Liver (tissue), 9 donors: Measurements from ENCODE around the gene DSG3. TPM values are rescaled to one million over a fixed set of nuclear protein-coding genes. Genes with fewer than 3 reads are reported as not detected.

Source experiments
- DNase-seq: peaks from one replicate; pipeline ENCODE4 v3.0.0-alpha.2; 2017; ENCODE audit warnings: low spot score
- H3K27ac ChIP-seq, 2 donors: one replicate each; pipeline ENCODE4 v1.7.0; 2013; ENCODE audit warnings: inconsistent platforms in 2 of 2, low read length in 2 of 2, control low read depth in 1 of 2, low read depth in 1 of 2, mild to moderate bottlenecking in 1 of 2
- H3K27me3 ChIP-seq, 4 donors: one replicate each; pipeline versions ENCODE4 v1.6.1 to v1.7.0; 2013; ENCODE audit warnings: low read length in 3 of 4, inconsistent platforms in 1 of 4, mild to moderate bottlenecking in 1 of 4, moderate library complexity in 1 of 4; ENCODE audit not compliant: control insufficient read depth in 4 of 4, insufficient read depth in 4 of 4
- H3K36me3 ChIP-seq, 4 donors: one replicate each; pipeline versions ENCODE4 v1.6.1 to v1.7.0; 2013; ENCODE audit warnings: low read length in 3 of 4, mild to moderate bottlenecking in 3 of 4, low read depth in 1 of 4, moderate library complexity in 1 of 4; ENCODE audit not compliant: control insufficient read depth in 4 of 4, insufficient read depth in 3 of 4
- H3K4me1 ChIP-seq, 4 donors: one replicate each; pipeline versions ENCODE4 v1.6.1 to v1.7.0; 2013; ENCODE audit warnings: low read length in 3 of 4, mild to moderate bottlenecking in 3 of 4, moderate library complexity in 1 of 4; ENCODE audit not compliant: control insufficient read depth in 4 of 4, insufficient read depth in 4 of 4
- H3K4me3 ChIP-seq, 3 donors: one replicate each; pipeline versions ENCODE4 v1.6.1 to v1.7.0; 2013; ENCODE audit warnings: low read length in 3 of 3, control low read depth in 1 of 3, low read depth in 1 of 3, mild to moderate bottlenecking in 1 of 3
- H3K9ac ChIP-seq, 2 donors: one replicate each; pipeline ENCODE4 v1.7.0; 2013; ENCODE audit warnings: low read length in 2 of 2, mild to moderate bottlenecking in 2 of 2, moderate library complexity in 2 of 2, control low read depth in 1 of 2, low read depth in 1 of 2
- H3K9me3 ChIP-seq, 4 donors: one replicate each; pipeline versions ENCODE4 v1.6.1 to v1.7.0; 2013; ENCODE audit warnings: low read length in 3 of 4; ENCODE audit not compliant: control insufficient read depth in 4 of 4
- ATF3 ChIP-seq: IDR thresholded peaks from 2 replicates; pipeline ENCODE4 v1.6.1; 2016; ENCODE audit warnings: antibody characterized with exemption
- CTCF ChIP-seq: fragments of 150-350 bp; IDR thresholded peaks from 2 replicates; pipeline ENCODE4 v1.5.1; 2017; ENCODE audit warnings: improper control_type of control experiment, low read depth, low read length; ENCODE audit not compliant: missing input control
- EGR1 ChIP-seq, 2 donors: IDR thresholded peaks; 2 replicates each; pipeline ENCODE4 v1.6.1; 2016 to 2018; ENCODE audit warnings: antibody characterized with exemption in 2 of 2, low read depth in 2 of 2
- FOXA1 ChIP-seq: IDR thresholded peaks from 2 replicates; pipeline ENCODE4 v1.6.1; 2016; ENCODE audit warnings: antibody characterized with exemption
- FOXA2 ChIP-seq: IDR thresholded peaks from 2 replicates; pipeline ENCODE4 v1.6.1; 2016; ENCODE audit warnings: antibody characterized with exemption
- GABPA ChIP-seq, 2 donors: IDR thresholded peaks in 1 of 2; conservative IDR thresholded peaks in 1 of 2; 2 replicates each; pipeline ENCODE4 v1.6.1; 2016; ENCODE audit warnings: antibody characterized with exemption in 2 of 2, mild to moderate bottlenecking in 1 of 2, moderate library complexity in 1 of 2
- HNF4A ChIP-seq, 2 donors: conservative IDR thresholded peaks; 2 replicates each; pipeline ENCODE4 v1.6.1; 2016; ENCODE audit warnings: antibody characterized with exemption in 2 of 2, mild to moderate bottlenecking in 2 of 2
- HNF4G ChIP-seq: IDR thresholded peaks from 2 replicates; pipeline ENCODE4 v1.6.1; 2016; ENCODE audit warnings: antibody characterized with exemption
- MAX ChIP-seq: IDR thresholded peaks from 2 replicates; pipeline ENCODE4 v1.6.1; 2016; ENCODE audit warnings: antibody characterized with exemption
- NR2F2 ChIP-seq: IDR thresholded peaks from 2 replicates; pipeline ENCODE4 v1.6.1; 2016; ENCODE audit warnings: antibody characterized with exemption
- RAD21 ChIP-seq, 2 donors: IDR thresholded peaks; 2 replicates each; pipeline ENCODE4 v1.6.1; 2016; ENCODE audit warnings: antibody characterized with exemption in 2 of 2, mild to moderate bottlenecking in 2 of 2
- REST ChIP-seq: IDR thresholded peaks from 2 replicates; pipeline ENCODE4 v1.6.1; 2016; ENCODE audit warnings: antibody characterized with exemption, mild to moderate bottlenecking
- RXRA ChIP-seq, 2 donors: IDR thresholded peaks; 2 replicates each; pipeline ENCODE4 v1.6.1; 2017 to 2018; ENCODE audit warnings: antibody characterized with exemption in 2 of 2, mild to moderate bottlenecking in 1 of 2
- SP1 ChIP-seq: IDR thresholded peaks from 2 replicates; pipeline ENCODE4 v1.6.1; 2018; ENCODE audit warnings: antibody characterized with exemption, mild to moderate bottlenecking
- TAF1 ChIP-seq: conservative IDR thresholded peaks from 2 replicates; pipeline ENCODE4 v1.6.1; 2016; ENCODE audit warnings: antibody characterized with exemption, mild to moderate bottlenecking
- YY1 ChIP-seq: IDR thresholded peaks from 2 replicates; pipeline ENCODE4 v1.6.1; 2016; ENCODE audit warnings: antibody characterized with exemption, mild to moderate bottlenecking
- ZBTB33 ChIP-seq: IDR thresholded peaks from 2 replicates; pipeline ENCODE4 v1.6.1; 2016; ENCODE audit warnings: antibody characterized with exemption
- WGBS: extraction: QIAGEN DNeasy Blood & Tissue Kit; methylation state at CpG from one replicate; pipeline ENCODE4 v1.1.7; 2013; 5-methylcytosine and 5-hydroxymethylcytosine counted together
- polyA plus RNA-seq, 2 donors: library from polyadenylated mRNA; stranded (reverse) in 1 of 2; unstranded in 1 of 2; fragments of 200-250 nt in 1 of 2; fragments of >200 nt in 1 of 2; fragmentation: Nextera tagmentation in 1 of 2; extraction: Ambion mirVana in 1 of 2; gene quantifications; one replicate each; pipeline versions ENCODE4 v1.2.1 to v1.2.3, GENCODE V29; 2013 to 2015
- total RNA-seq, 2 donors: library from RNA; depleted of rRNA; stranded (reverse); fragments of >200 nt; gene quantifications; one replicate each; pipeline ENCODE4 v1.2.3, GENCODE V29; 2014
- donor health status: healthy.
- donor health status: healthy.
- donor health status: healthy.
- donor health status: healthy.
- donor health status: healthy.

DSG3 gene
- total and polyA plus RNA-seq, 4 donors = not detected

GRCh38 chr18:31450409-31450808, 2.9 kb downstream of the DSG3 start (continued):
- TF ChIP-seq CTCF (no peak), FOXA1 (no peak), ATF3 (no peak), YY1 (no peak), RAD21 (IDR thresholded peaks at IDR 0.05) (no peak)

GRCh38 chr18:31451625-31452024, 4.1 kb downstream of the DSG3 start:
- WGBS = 88% methylated on average over 1 of the region's 1 CpG
- no peak overlapping the region for H3K9ac ChIP-seq
- DNase-seq = no peak
- no peak overlapping the region for H3K27ac ChIP-seq
- H3K4me3 ChIP-seq = no peak overlapping the region
- no peaks in the 10 kb centered on the region for H3K27me3 ChIP-seq
- H3K36me3 ChIP-seq = no peaks in the 10 kb centered on the region
- no peaks in the 10 kb centered on the region for H3K4me1 ChIP-seq
- no peak for TF ChIP-seq ATF3
- TF ChIP-seq MAX = no peak
- TF ChIP-seq YY1 = no peak
- TF ChIP-seq GABPA (IDR thresholded peaks at IDR 0.05 in 1 of 2, conservative IDR thresholded peaks at IDR 0.05 in 1 of 2) = no peak
- H3K9me3 ChIP-seq = no peaks in the 10 kb centered on the region

GRCh38 chr18:31454066-31454708, 6.6 kb downstream of the DSG3 start:
- no peaks in the 10 kb centered on the region for H3K4me1 ChIP-seq
- no peak overlapping the region for H3K27ac ChIP-seq
- H3K9ac ChIP-seq = no peak overlapping the region
- DNase-seq = no peak
- 95% methylated on average over 3 of the region's 3 CpGs for WGBS
- no peaks in the 10 kb centered on the region for H3K27me3 ChIP-seq
- no peak for TF ChIP-seq RAD21 (IDR thresholded peaks at IDR 0.05)
- no peak for TF ChIP-seq NR2F2
- TF ChIP-seq HNF4A (conservative IDR thresholded peaks at IDR 0.05) = no peak
- no peak for TF ChIP-seq HNF4G
- TF ChIP-seq CTCF = no peak
- no peak for TF ChIP-seq ZBTB33
- TF ChIP-seq EGR1 (IDR thresholded peaks at IDR 0.05; ENCODE audit: low read depth in 2 of 2) = no peak
- no peak for TF ChIP-seq GABPA (IDR thresholded peaks at IDR 0.05 in 1 of 2, conservative IDR thresholded peaks at IDR 0.05 in 1 of 2)
- no peak for TF ChIP-seq FOXA2
- TF ChIP-seq TAF1 = no peak
- no peak for TF ChIP-seq SP1
- TF ChIP-seq RXRA (IDR thresholded peaks at IDR 0.05) = no peak
- no peak for TF ChIP-seq REST
- no peak for TF ChIP-seq MAX
- TF ChIP-seq FOXA1 = no peak
- no peak for TF ChIP-seq ATF3
- no peaks in the 10 kb centered on the region for H3K9me3 ChIP-seq
- no peak overlapping the region for H3K4me3 ChIP-seq
- H3K36me3 ChIP-seq = no peaks in the 10 kb centered on the region
